ENCODE measurements around the gene HSF4.

HSF4 gene

GRCh38 chr16:67169011-67169451 lies 4.5 kb downstream of the HSF4 start:
- Histone ChIP-seq H3K27ac (peak overlapping the region in 1 of 11 experiments; percentile 73; a peak in 2 of 22 replicates), H3K36me3 (no peaks in the 10 kb centered on the region), H3K4me1 (peaks cover 52 to 91% (median 65%) of the 10 kb centered on the region in 10 experiments), H3K4me2 (peak overlapping the region; percentile 87 to 99 (median 96)), H3K9me3 (replicated peaks in 1 of 11) (no peaks in the 10 kb centered on the region), H3K4me3 (no peak overlapping the region; a peak in 1 of 20 replicates), H3K9ac (peak overlapping the region in 1 of 11 experiments; percentile 78; a peak in 1 of 22 replicates), H4K20me1 (peaks cover 0 to 27% (median 16%) of the 10 kb centered on the region in 11 experiments; a peak in 18 of 22 replicates), H3K27me3 (peaks cover 24 to 56% (median 51%) of the 10 kb centered on the region in 11 experiments)
- no peak for TF ChIP-seq Cebpa-rat (IDR thresholded peaks at IDR 0.05)

GRCh38 chr16:67169642-67170167 lies 5.2 kb downstream of the HSF4 start:
- Histone ChIP-seq H3K4me2 (peak overlapping the region; percentile 87 to 99 (median 96)), H3K9ac (peak overlapping the region; percentile 61 to 84 (median 78); a peak in 21 of 22 replicates), H3K27me3 (peaks cover 19 to 49% (median 44%) of the 10 kb centered on the region in 11 experiments), H3K4me3 (peak overlapping the region; percentile 45 to 69 (median 57)), H3K36me3 (no peaks in the 10 kb centered on the region), H3K4me1 (peaks cover 56 to 92% (median 66%) of the 10 kb centered on the region in 10 experiments), H3K27ac (peak overlapping the region; percentile 28 to 88 (median 81); a peak in 20 of 22 replicates), H4K20me1 (peaks cover 0 to 23% (median 13%) of the 10 kb centered on the region in 11 experiments; a peak in 16 of 22 replicates), H3K9me3 (replicated peaks in 1 of 11) (no peaks in the 10 kb centered on the region)
- TF ChIP-seq Cebpa-rat (IDR thresholded peaks at IDR 0.05): no peak

DNA sequence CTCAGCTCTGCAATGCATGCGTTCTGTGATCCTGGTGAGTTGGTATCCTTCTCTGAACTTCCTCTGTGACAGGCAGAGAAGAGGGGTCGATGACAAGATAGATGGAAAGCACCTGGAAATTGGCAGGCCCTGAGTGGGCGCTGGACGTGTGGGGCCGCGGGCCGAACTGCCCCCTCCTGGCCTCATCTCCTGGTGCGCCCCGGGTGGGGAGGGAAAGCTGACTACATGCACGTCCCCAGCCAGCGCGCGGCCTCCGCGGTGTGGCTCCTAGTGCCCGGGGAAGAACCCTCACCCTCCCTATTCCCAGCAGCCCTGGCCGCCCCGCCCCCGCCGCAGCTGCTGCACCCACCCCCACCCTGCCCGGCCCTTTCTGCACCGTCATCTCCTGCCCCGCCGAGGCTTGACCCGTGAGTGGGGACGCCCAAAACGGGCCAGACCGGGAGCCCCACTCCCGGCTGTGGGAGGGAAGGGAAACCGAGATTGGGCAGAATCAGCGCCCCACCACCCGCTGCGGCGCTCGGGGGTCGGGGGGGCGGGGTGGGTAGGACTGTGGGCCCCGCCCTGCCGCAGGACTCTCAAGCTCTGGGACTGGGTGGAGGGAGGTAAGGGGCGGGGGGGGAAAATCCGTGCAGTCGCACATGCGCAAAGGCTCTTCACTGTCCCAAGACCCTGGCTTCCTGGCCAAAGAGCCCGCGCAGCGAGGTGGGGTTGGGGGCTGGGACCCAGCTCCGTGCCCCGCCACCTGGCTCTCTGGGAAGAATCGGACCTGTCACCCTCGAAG lies 5.8 kb downstream of the HSF4 start, which contains the start of gene NOL3:
Gene NOL3 (plus strand): TSS at position 371 of the 781 bp plus-strand sequence.
- Histone ChIP-seq H3K4me1 (peaks cover 59 to 92% (median 66%) of the 10 kb centered on the region in 10 experiments), H4K20me1 (peaks cover 0 to 23% (median 13%) of the 10 kb centered on the region in 11 experiments; a peak in 16 of 22 replicates), H3K9me3 (replicated peaks in 1 of 11) (no peaks in the 10 kb centered on the region), H3K9ac (peak within 1 kb of the TSS; percentile 64 to 84 (median 78)), H3K27ac (peak within 1 kb of the TSS; percentile 58 to 88 (median 81)), H3K36me3 (peaks cover 0 to 6% (median 0%) of the 10 kb centered on the region in 11 experiments; a peak in 2 of 22 replicates), H3K4me2 (peak within 1 kb of the TSS; percentile 87 to 99 (median 96)), H3K27me3 (peaks cover 12 to 43% (median 38%) of the 10 kb centered on the region in 11 experiments), H3K4me3 (peak within 1 kb of the TSS; percentile 45 to 69 (median 57))
- no peak for TF ChIP-seq Cebpa-rat (IDR thresholded peaks at IDR 0.05)

GRCh38 chr16:67170949-67171649 lies 6.6 kb downstream of the HSF4 start:
- TF ChIP-seq Cebpa-rat (IDR thresholded peaks at IDR 0.05): no peak
- Histone ChIP-seq H3K4me3 (peak overlapping the region; percentile 45 to 69 (median 57)), H3K4me1 (peaks cover 63 to 96% (median 72%) of the 10 kb centered on the region in 10 experiments), H4K20me1 (peaks cover 0 to 26% (median 16%) of the 10 kb centered on the region in 11 experiments; a peak in 15 of 22 replicates), H3K9me3 (replicated peaks in 1 of 11) (no peaks in the 10 kb centered on the region), H3K27ac (peak overlapping the region; percentile 58 to 88 (median 81)), H3K9ac (peak overlapping the region; percentile 64 to 84 (median 78)), H3K36me3 (peaks cover 0 to 13% (median 0%) of the 10 kb centered on the region in 11 experiments; a peak in 4 of 22 replicates), H3K4me2 (peak overlapping the region; percentile 75 to 99 (median 93)), H3K27me3 (peaks cover 5 to 35% (median 30%) of the 10 kb centered on the region in 11 experiments)

GRCh38 chr16:67173323-67173722 lies 8.8 kb downstream of the HSF4 start:
- H3K4me2 ChIP-seq: peak overlapping the region; percentile 87 to 100 (median 95)
- H3K9ac ChIP-seq: peak overlapping the region; percentile 57 to 79 (median 67); a peak in 20 of 22 replicates
- peaks cover 0 to 41% (median 37%) of the 10 kb centered on the region in 11 experiments; a peak in 21 of 22 replicates for H4K20me1 ChIP-seq
- peak overlapping the region; percentile 44 to 69 (median 58) for H3K4me3 ChIP-seq
- peaks cover 66 to 89% (median 80%) of the 10 kb centered on the region in 10 experiments for H3K4me1 ChIP-seq
- no peak for TF ChIP-seq Cebpa-rat (IDR thresholded peaks at IDR 0.05)
- H3K27ac ChIP-seq: peak overlapping the region in 9 of 11 experiments; percentile 45 to 73 (median 67); a peak in 16 of 22 replicates
- H3K27me3 ChIP-seq: peaks cover 9 to 26% (median 21%) of the 10 kb centered on the region in 11 experiments; a peak in 21 of 22 replicates
- H3K9me3 ChIP-seq (replicated peaks in 1 of 11): no peaks in the 10 kb centered on the region
- peaks cover 0 to 30% (median 6%) of the 10 kb centered on the region in 11 experiments; a peak in 10 of 22 replicates for H3K36me3 ChIP-seq

DNA sequence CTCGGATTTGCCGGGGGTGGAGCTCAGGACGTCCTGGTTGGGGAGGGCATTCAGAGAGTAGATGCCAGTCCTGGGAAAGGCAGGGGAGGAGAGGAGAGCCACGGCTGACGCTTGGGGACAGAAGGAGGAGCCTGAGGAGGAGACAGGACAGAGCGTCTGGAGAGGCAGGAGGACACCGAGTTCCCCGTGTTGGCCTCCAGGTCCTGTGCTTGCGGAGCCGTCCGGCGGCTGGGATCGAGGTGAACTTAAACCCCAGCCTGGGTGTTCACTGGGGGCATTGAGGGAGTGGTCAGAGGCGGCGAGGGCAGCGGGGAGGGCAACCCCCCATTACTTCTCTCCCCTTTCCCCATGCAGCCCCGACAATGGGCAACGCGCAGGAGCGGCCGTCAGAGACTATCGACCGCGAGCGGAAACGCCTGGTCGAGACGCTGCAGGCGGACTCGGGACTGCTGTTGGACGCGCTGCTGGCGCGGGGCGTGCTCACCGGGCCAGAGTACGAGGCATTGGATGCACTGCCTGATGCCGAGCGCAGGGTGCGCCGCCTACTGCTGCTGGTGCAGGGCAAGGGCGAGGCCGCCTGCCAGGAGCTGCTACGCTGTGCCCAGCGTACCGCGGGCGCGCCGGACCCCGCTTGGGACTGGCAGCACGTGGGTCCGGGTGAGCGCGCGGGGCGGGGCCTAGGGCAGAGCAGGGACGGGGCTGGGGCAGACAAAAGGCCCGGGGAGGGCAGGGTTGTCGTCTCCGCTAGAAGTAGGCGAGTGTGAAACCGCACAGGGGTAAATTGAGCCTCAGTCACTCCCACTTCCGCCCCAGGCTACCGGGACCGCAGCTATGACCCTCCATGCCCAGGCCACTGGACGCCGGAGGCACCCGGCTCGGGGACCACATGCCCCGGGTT lies 9.5 kb downstream of the HSF4 start:
- Histone ChIP-seq H3K27ac (peak overlapping the region; percentile 18 to 73 (median 65); a peak in 21 of 22 replicates), H3K4me1 (peaks cover 63 to 91% (median 80%) of the 10 kb centered on the region in 10 experiments)

DNA sequence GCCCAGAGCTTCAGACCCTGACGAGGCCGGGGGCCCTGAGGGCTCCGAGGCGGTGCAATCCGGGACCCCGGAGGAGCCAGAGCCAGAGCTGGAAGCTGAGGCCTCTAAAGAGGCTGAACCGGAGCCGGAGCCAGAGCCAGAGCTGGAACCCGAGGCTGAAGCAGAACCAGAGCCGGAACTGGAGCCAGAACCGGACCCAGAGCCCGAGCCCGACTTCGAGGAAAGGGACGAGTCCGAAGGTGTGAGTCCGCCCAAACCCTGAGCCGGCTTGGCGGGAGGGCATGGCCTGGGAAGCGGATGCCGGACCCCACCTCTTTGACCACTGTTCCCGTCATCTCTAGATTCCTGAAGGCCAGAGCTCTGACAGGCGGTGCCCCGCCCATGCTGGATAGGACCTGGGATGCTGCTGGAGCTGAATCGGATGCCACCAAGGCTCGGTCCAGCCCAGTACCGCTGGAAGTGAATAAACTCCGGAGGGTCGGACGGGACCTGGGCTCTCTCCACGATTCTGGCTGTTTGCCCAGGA lies 10.2 kb downstream of the HSF4 start:
- peak overlapping the region; percentile 87 to 100 (median 95) for H3K4me2 ChIP-seq
- H3K4me1 ChIP-seq: peaks cover 62 to 90% (median 77%) of the 10 kb centered on the region in 10 experiments
- peak overlapping the region; percentile 18 to 73 (median 65); a peak in 20 of 22 replicates for H3K27ac ChIP-seq
- no peaks in the 10 kb centered on the region for H3K9me3 ChIP-seq (replicated peaks in 1 of 11)
- H3K36me3 ChIP-seq: peaks cover 0 to 30% (median 6%) of the 10 kb centered on the region in 11 experiments; a peak in 10 of 22 replicates
- no peak for TF ChIP-seq Cebpa-rat (IDR thresholded peaks at IDR 0.05)
- peaks cover 11 to 54% (median 51%) of the 10 kb centered on the region in 11 experiments; a peak in 21 of 22 replicates for H4K20me1 ChIP-seq
- H3K4me3 ChIP-seq: peak overlapping the region; percentile 44 to 69 (median 58)
- H3K9ac ChIP-seq: peak overlapping the region; percentile 57 to 79 (median 67)
- H3K27me3 ChIP-seq: peaks cover 14 to 28% (median 21%) of the 10 kb centered on the region in 11 experiments; a peak in 20 of 22 replicates

More for the DNA sequence above, 9.5 kb downstream of the HSF4 start:
- Histone ChIP-seq H3K27me3 (peaks cover 14 to 26% (median 21%) of the 10 kb centered on the region in 11 experiments; a peak in 20 of 22 replicates), H3K36me3 (peaks cover 0 to 30% (median 6%) of the 10 kb centered on the region in 11 experiments; a peak in 10 of 22 replicates), H3K9me3 (replicated peaks in 1 of 11) (no peaks in the 10 kb centered on the region), H3K4me3 (peak overlapping the region; percentile 44 to 69 (median 58)), H3K4me2 (peak overlapping the region; percentile 87 to 100 (median 95)), H3K9ac (peak overlapping the region; percentile 57 to 79 (median 67)), H4K20me1 (peaks cover 4 to 47% (median 45%) of the 10 kb centered on the region in 11 experiments; a peak in 21 of 22 replicates)
- no peak for TF ChIP-seq Cebpa-rat (IDR thresholded peaks at IDR 0.05)

Measured in BLaER1 treated with 17β-estradiol and CSF1 and Interleukin-3, amounts not matched to agents 10 nM and 100 nM (cell line).